ENCODE results near the gene BTG3.

Gene BTG3

DNA sequence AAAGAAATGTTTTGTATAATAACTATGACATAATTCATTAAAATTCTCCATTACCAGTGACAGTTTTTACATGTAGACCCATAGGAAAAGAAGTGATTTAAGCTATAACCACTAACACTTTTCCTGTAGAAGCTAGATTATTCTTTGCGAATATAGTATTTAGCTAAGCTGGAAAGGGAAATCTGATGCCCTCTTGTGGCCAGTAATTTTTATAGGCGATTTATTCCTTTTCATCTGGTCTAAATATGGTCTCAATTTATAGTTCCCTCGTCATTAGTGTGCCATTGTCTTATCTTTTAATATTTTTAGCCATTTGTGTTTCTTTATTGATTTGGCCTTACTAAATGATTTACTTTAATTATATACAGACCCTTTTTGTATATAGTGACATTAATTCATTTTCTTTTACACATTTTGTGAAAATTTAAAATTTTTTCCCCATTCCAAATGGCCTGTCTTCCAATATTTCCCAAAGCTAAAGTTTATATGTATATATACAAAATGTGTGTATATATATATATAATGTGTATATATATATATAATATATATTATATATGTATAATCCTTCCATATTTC, 26.7 kb downstream of the BTG3 start:
- DNase-seq (ENCODE audit: low read depth) = peak; percentile 61

DNA sequence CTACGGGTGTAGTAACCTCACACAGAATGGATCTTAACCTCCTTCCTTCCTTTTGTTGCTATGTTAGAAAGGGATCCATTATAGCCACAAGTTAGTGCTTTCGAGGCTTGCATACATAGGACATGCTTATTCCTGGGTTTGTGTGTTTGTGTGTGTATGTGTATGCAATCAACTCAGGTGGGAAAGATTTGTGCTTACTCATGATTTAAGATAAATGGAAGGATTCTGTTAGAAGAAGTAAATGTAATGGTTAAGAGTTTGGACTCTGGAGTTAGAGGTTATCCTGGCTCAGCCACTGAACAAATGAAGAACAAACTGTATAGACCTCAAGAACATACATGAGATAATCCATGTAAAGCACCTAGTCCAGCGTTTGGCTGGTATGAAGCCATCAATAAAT, 28.8 kb downstream of the BTG3 start:
- no peak for DNase-seq (ENCODE audit: low read depth)

DNA sequence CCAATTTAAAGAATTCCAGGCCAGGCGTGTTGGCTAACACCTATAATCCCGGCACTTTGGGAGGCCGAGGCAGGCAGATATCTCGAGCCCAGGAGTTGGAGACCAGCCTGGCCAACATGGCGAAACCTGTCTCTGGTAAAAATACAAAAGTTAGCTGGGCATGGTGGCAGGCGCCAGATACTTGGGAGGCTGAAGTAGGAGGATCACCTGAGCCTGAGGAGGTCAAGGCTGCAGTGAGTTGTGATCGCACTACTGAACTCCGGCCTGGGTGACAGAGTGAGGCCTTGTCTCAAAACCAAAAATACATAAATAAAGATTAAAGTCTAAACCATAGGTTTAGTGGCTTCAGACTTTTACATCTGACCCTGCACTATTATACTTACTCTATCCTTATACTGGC, 32.4 kb downstream of the BTG3 start:
- no peak for DNase-seq (ENCODE audit: low read depth)

DNA sequence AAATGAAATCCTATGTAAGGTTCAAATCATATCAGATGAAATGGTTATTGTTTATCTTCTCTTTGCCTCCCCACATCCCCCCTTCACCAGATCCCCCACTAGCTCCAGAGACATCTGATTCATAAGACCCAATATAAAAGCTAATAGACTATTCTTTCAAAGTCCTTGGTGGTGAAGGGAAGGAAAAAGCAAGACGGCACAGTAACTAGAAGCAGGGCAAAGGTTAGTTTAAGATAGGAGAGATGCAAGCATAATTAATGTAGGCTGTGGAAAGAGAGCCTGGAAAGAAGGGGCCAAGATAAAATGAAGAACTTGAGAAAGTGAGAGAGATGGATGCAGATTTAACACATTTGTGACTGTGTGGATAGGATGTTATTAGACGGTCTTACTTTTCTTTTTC, 33.8 kb downstream of the BTG3 start:
- DNase-seq (ENCODE audit: low read depth) = no peak

DNA sequence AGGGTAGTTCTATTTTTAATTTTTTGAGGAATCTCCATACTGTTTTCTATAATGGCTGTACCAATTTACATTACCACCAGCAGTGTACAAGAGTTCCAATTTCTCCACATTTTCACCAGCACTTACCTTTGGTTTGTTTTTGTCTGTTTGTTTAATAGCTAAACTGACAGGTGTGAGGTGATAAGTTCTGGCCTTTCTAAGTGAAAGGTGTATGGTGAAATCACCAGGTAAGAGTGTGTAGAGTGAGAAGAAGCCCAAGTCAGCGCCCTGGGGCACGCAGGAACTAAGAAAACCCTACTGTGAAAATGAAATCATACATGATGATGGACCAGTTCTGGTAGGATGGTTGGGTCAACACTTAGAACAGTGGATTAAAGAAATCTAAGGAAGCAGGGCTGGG, 34.5 kb downstream of the BTG3 start:
- DNase-seq (ENCODE audit: low read depth) = no peak

DNA sequence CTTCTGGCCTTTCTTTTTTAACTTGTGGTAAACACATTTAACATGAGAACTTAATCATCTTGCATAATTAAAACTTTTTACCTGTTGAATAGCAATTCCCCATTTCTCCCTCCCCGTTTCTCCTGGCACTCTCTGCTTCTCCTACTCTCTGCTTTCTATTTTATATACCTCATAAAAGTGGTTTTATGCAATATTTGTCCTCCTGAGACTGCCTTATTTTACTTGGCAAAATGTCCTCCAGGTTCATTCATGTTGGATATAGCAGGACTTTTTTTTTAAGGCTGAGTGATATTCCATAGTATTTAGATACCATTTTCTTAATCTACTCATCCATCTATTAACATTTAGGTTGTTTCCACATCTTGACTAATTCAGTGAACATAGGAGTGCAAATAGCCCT, 35.0 kb downstream of the BTG3 start:
- DNase-seq (ENCODE audit: low read depth) = no peak

DNA sequence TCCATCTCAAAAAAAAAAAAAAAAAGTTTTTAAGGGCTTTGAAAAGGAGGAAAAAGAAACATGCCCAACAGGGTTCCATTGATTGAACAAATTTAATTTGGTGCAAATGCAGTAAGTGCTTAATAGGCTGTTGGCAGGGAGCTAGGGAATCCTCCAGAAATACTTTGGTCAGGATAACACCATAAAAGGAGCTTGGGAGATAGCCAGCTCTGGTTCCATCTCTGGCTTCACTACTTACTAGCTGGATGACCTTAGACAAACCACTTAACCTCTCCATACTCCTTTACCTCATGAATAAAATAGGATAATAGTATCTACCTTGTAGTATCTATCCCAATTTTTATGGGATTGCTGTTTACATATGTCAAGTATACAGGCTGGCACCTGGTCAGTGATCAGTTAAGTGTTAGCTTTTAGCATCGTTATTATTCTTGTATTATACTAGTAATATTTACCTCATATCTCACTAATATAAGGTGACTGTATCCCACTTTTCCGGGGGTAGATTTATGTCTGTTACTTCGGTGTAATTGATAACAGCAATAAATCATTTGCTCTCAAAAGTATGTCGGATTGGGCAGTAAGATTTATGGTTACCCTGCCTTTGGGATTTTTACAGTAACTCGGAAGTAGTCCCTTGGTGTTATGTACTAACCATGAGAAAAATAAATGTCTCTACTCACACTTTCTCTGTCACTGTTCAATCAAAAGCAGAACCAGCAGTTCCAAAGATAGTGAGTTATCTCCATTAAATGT, 36.4 kb downstream of the BTG3 start:
- DNase-seq (ENCODE audit: low read depth) = peak; percentile 8

DNA sequence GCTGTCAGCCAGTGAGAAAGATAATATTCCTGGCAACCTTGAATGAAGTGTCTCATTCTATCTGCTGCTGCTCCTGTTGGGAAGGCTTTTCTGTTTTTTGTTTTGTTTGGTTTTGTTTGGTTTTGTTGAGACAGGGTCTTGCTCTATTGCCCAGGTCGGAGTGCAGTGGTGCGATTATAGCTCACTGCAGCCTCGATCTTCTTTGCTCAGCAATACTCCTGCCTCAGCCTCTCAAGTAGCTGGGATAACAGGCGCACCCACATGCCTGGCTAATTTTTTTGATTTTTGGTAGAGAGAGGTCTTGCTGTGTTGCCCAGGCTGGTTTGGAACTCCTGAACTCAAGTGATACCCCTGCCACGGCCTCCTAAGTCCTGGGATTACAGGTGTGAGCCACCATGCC, 37.6 kb downstream of the BTG3 start:
- DNase-seq (ENCODE audit: low read depth) = no peak

DNA sequence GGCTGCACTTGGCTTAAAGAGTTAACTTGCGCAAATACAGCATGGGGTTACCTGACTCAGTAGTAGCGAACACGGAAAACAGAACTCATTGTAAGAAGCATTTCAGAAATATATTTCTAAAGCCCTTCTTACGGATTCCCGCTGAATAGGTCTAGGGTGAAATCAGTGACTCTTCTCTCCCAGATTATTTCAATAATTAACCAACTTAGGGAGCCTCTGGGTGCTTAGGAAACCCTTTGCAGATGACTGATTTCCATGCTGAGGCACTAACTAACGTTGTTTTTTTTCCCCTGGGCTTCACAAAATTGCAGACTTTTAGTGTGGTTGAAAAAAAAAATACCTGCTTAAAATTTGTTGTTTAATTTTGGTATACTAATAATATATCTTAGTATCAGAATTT, 40.3 kb downstream of the BTG3 start:
- no peak for DNase-seq (ENCODE audit: low read depth)

DNA sequence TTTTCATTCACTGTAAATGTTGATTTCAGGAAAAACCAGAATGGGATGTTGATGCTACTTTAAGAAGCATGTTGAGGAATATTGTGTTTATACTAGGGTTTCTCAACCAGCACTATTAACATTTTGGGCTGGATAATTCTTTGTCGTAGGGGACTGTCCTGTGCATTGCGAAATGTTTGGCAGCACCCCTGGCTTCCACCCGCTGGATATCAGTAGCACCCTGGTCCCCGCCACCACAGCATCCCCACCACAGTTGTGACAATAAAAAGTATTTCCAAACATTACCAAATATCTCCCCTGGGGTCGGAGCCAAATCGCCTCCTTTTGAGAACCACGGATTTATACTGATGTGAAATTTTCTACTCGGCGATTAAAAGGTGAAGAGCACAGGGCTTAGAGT, 41.9 kb downstream of the BTG3 start:
- DNase-seq (ENCODE audit: low read depth) = no peak

DNA sequence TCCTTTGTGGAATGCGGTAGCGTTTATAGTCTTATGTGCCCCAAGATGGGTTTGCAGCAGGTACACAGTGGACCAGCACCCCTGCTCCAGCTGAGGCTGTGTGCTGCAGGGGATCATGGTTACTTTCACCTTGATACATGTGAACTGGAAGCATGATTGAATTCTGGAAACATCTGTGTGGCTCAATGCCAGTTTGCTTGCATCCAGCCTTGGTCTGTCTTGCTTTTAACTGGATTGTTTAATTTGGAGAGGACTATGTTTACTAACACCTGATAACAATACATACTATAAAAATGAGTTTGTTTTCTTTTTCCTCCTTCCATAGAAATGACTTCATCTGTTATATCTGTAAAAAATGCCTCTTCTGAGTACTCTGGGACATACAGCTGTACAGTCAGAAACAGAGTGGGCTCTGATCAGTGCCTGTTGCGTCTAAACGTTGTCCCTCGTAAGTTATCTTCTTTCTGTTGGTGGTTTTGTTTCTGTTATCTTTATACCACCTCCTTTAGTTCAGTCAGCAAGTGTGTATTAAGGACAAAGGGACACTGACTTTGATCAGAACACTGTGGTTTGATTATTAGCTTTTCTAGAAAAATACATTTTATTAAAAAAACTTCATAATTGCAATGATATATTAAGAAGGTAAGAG, 52.2 kb downstream of the BTG3 start:
- DNase-seq (ENCODE audit: low read depth) = no peak

DNA sequence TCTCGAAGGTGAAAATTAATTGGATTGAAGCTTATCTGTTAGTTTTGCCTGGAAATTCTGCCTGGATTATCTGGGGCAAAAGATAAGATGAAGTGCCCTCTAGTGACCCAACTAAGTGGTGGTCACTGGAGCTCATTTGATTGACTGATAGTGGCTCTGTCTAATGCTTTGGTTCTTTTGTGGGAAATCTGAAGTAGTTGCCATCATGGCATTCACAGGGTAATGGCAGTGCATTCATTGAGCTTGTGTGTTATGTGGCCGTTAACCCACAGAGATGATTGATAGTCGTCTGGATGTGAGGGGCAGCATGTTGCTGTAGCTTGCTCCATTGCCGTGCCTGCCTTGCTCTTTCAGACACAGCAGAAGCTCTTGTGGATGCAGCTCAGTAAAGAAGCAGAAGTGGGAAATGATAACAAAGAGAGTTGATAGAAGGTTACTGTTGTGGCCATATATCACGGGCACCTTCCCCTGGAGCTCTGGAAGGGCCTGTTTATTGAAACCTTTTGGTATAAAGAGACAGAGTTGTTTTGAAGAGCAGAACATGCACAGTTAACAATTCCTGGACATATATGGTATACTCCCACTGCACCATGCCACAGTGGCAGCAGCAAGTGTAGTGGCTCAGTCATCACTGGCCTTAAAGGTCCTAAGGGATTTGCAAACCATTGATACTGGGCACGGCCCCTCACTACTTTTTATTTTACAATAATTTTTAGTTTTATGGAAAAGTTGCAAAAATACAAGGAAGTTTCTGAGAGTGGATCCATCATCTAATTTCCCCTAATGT, 57.8 kb downstream of the BTG3 start:
- DNase-seq (ENCODE audit: low read depth) = peak; percentile 15

DNA sequence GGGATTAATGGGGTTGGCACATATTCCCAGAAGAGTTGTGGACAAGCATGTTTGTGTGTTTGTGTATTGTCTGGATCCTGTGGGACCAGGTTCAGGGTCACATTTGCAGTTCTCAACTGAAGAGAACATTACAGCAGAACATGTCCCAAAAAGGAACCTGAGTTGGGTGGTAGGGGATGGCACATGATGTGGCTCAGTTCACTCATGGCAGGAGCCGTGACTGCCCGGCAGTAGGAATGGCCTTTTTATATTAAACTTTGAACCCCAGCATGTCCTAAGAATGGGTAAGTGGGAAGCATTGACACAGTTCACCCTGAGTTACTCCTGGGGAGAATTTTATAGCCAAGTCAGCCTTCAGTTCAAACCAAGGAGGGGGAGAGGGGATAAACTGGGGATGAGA, 58.6 kb downstream of the BTG3 start:
- DNase-seq (ENCODE audit: low read depth) = no peak

DNA sequence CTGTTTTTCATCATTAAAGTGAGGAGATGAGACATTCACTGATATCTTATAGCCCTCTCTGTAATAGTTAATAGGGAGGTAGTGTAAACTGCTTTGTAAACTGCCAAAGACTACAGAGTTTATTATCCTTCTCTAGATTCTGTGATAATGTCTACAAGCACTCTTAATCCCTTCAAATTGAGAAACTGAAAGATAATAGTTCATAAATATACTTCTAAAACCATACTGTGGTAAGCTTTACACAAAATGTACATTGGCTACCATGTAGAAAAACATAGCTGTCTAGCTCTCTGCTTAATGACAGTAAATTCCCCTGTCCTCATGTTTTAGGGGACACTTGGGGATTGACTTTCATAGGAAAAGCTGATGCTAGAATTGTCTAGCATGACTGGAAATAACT, 60.3 kb downstream of the BTG3 start:
- no peak for DNase-seq (ENCODE audit: low read depth)

DNA sequence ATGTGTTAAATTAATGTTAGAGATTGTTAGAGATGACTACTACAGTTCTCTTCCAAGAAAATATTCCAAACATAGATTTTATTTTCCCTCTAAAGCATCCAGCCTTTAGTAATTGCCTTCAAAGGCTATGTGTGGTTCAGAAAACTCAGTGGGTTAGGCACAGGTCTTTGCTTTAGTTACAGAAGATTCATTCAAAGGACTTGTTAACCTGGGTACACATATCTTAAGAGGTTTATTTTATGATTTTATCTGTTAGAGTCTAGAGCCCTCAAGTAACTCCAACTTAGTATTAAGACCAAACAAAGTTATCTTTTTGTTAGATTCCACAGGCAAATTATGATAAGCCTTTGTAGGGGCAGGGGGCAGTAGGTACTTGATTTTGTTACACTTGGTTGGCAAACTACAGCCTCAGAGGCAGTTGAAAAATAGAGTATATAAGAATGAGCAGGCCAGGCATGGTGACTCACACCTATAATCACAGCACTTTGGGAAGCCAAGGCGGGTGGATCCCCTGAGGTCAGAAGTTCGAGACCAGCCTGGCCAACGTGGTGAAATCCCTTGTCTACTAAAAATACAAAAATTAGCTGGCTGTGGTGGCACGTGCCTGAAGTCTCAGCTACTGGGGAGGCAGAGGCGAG, 61.9 kb downstream of the BTG3 start:
- DNase-seq (ENCODE audit: low read depth) = no peak

DNA sequence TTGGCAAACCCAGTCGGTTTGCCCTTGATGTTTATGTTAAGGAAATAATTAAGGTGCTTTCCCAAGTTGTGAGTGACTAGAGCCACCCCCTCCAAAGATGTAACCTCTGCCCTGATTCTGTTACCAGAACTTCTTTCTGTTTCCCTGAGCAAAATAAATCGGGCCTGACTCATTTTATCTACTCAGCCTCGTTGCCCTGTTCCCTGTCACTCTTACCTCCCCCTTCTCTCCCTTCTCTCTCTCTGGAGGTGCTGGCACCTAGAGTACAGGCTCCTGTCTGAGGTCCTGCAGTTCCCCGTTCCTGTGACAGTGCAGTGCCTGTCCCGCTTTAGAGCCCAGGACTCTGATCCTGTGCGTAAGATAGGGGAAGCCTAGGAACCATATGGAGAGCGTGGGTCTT, 64.4 kb downstream of the BTG3 start:
- no peak for DNase-seq (ENCODE audit: low read depth)

DNA sequence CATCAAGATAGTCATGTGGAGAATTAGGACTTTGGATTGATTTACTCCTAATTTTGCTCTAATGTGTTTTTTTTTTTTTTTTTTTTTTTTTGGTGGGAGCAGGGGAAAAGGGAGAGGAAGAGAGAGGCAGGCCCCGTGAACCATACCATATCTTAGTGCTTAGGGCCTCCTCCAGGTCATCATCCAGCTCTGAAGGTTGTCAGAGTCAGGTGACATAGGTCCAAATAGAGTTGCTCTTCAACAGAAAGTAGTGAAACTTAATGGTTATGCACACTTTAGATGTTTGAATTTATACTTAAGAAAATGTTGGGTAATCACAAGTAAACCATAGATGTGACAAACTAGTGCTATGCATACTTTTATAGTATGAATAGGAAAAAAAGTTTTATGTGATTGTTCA, 67.7 kb downstream of the BTG3 start:
- no peak for DNase-seq (ENCODE audit: low read depth)

Measured in EH (cell line).